ENCODE results near the gene SPRYD3.

SPRYD3 gene

GRCh38 chr12:53062011-53062961 lies 16.9 kb downstream of the SPRYD3 start:
- DNase-seq = no peak

GRCh38 chr12:53061404-53062010 lies 17.7 kb downstream of the SPRYD3 start:
- DNase-seq = no peak

GRCh38 chr12:53060721-53061276 lies 18.4 kb downstream of the SPRYD3 start:
- no peak for DNase-seq

- DNase-seq = no peak
These were observed 19.0 kb downstream of the SPRYD3 start for GRCh38 chr12:53060064-53060720.

- DNase-seq = no peak
These were observed 19.6 kb downstream of the SPRYD3 start for GRCh38 chr12:53059434-53060063.

- DNase-seq = no peak
These were observed 20.3 kb downstream of the SPRYD3 start for GRCh38 chr12:53058674-53059433.

- DNase-seq = no peak
These were observed 21.2 kb downstream of the SPRYD3 start for GRCh38 chr12:53057816-53058500.

- DNase-seq = no peak
These were observed 22.3 kb downstream of the SPRYD3 start for GRCh38 chr12:53056901-53057300.

GRCh38 chr12:53056296-53056695 lies 22.9 kb downstream of the SPRYD3 start:
- no peak for DNase-seq

GRCh38 chr12:53055471-53056266 lies 23.5 kb downstream of the SPRYD3 start:
- no peak for DNase-seq

- DNase-seq = peak; percentile 92 to 95
These were observed 24.9 kb downstream of the SPRYD3 start for GRCh38 chr12:53054112-53054878.

- peak; percentile 63 to 65 for DNase-seq
These were observed 25.7 kb downstream of the SPRYD3 start for GRCh38 chr12:53053218-53054111.

- no peak for DNase-seq
These were observed 26.6 kb downstream of the SPRYD3 start for GRCh38 chr12:53052419-53053217.

GRCh38 chr12:53051881-53052412 lies 27.2 kb downstream of the SPRYD3 start:
- DNase-seq = no peak

GRCh38 chr12:53051058-53051880 lies 27.9 kb downstream of the SPRYD3 start:
- DNase-seq = no peak

GRCh38 chr12:53050426-53051057 lies 28.6 kb downstream of the SPRYD3 start:
- DNase-seq = no peak
